ENCODE data around the gene POU6F1. TPM values are rescaled to one million over a fixed set of nuclear protein-coding genes. Genes with fewer than 3 reads are reported as not detected.
A peak's percentile ranks its signal among the peaks of the same experiment; 100 is the strongest.

POU6F1 gene
- total RNA-seq, 2 donors from 2014 or later: 6.2 to 9.6 TPM

GRCh38 chr12:51183816-51184215, 34.0 kb downstream of the POU6F1 start:
- WGBS, 2 donors: 14 to 20% methylated on average over 3 of the region's 3 CpGs
- ATAC-seq: peak; percentile 88
- peak overlapping the region in 3 of 4 donors; percentile 38 to 66 (median 48) for H3K27ac ChIP-seq
- no peaks in the 10 kb centered on the region for H3K36me3 ChIP-seq (replicated peaks in 1 of 2; ENCODE audit: insufficient read depth in 1 of 2, low read depth in 2 of 2)
- no peak overlapping the region for H3K4me3 ChIP-seq
- intact Hi-C loops (cut with DNase I): no loop called here
- H3K9me3 ChIP-seq: no peaks in the 10 kb centered on the region
- no peaks in the 10 kb centered on the region for H3K27me3 ChIP-seq
- TF ChIP-seq POLR2A (IDR thresholded peaks at IDR 0.05) (no peak), CTCF (IDR thresholded peaks at IDR 0.05) (no peak)
- peaks cover 10% of the 10 kb centered on the region for H3K4me1 ChIP-seq
- DNase-seq: peak; percentile 79 to 96 (median 90)

- ATAC-seq: no peak
- no peak for DNase-seq
- WGBS, 2 donors: 55 to 56% methylated on average over 3 of the region's 3 CpGs
- Histone ChIP-seq H3K4me1 (peaks cover 10% of the 10 kb centered on the region), H3K36me3 (replicated peaks in 1 of 2; ENCODE audit: insufficient read depth in 1 of 2, low read depth in 2 of 2) (no peaks in the 10 kb centered on the region), H3K27ac (peak overlapping the region in 1 of 4 donors; percentile 66), H3K9me3 (no peaks in the 10 kb centered on the region), H3K27me3 (no peaks in the 10 kb centered on the region), H3K4me3 (no peak overlapping the region)
- TF ChIP-seq POLR2A (IDR thresholded peaks at IDR 0.05): no peak
- TF ChIP-seq CTCF (IDR thresholded peaks at IDR 0.05): no peak
- intact Hi-C loops (cut with DNase I): no loop called here
These were observed 34.5 kb downstream of the POU6F1 start for GRCh38 chr12:51183349-51183748.

GRCh38 chr12:51181558-51181957, 36.3 kb downstream of the POU6F1 start:
- H3K27me3 ChIP-seq: no peaks in the 10 kb centered on the region
- ATAC-seq: no peak
- no peak overlapping the region for H3K4me3 ChIP-seq
- H3K36me3 ChIP-seq (replicated peaks in 1 of 2; ENCODE audit: insufficient read depth in 1 of 2, low read depth in 2 of 2): no peaks in the 10 kb centered on the region
- peaks cover 10% of the 10 kb centered on the region for H3K4me1 ChIP-seq
- intact Hi-C loops (cut with DNase I): no loop called here
- 87 to 89% methylated on average over 5 of the region's 5 CpGs for WGBS, 2 donors
- no peak overlapping the region for H3K27ac ChIP-seq
- H3K9me3 ChIP-seq: no peaks in the 10 kb centered on the region
- TF ChIP-seq POLR2A (IDR thresholded peaks at IDR 0.05): no peak
- no peak for TF ChIP-seq CTCF (IDR thresholded peaks at IDR 0.05)
- no peak for DNase-seq

- H3K27ac ChIP-seq: no peak overlapping the region
- no peaks in the 10 kb centered on the region for H3K36me3 ChIP-seq (replicated peaks in 1 of 2; ENCODE audit: insufficient read depth in 1 of 2, low read depth in 2 of 2)
- WGBS, 2 donors: 87 to 89% methylated on average over 2 of the region's 2 CpGs
- no peak for DNase-seq
- no peak for ATAC-seq
- intact Hi-C loops (cut with DNase I): no loop called here
- H3K4me3 ChIP-seq: no peak overlapping the region
- no peaks in the 10 kb centered on the region for H3K9me3 ChIP-seq
- H3K27me3 ChIP-seq: no peaks in the 10 kb centered on the region
- no peaks in the 10 kb centered on the region for H3K4me1 ChIP-seq
- TF ChIP-seq POLR2A (IDR thresholded peaks at IDR 0.05) (no peak), CTCF (IDR thresholded peaks at IDR 0.05) (no peak)
These were observed 40.0 kb downstream of the POU6F1 start for GRCh38 chr12:51177897-51178296.

GRCh38 chr12:51174501-51174900, 43.4 kb downstream of the POU6F1 start:
- DNase-seq: no peak
- WGBS, 2 donors: 48 to 50% methylated on average over 1 of the region's 1 CpG
- Histone ChIP-seq H3K4me3 (no peak overlapping the region), H3K4me1 (peaks cover 15% of the 10 kb centered on the region), H3K27me3 (no peaks in the 10 kb centered on the region), H3K27ac (no peak overlapping the region), H3K36me3 (replicated peaks in 1 of 2; ENCODE audit: insufficient read depth in 1 of 2, low read depth in 2 of 2) (no peaks in the 10 kb centered on the region), H3K9me3 (no peaks in the 10 kb centered on the region)
- intact Hi-C loops (cut with DNase I): no loop called here
- no peak for ATAC-seq
- TF ChIP-seq CTCF (IDR thresholded peaks at IDR 0.05): no peak
- TF ChIP-seq POLR2A (IDR thresholded peaks at IDR 0.05): no peak
